ENCODE data around the gene RREB1.
A peak's percentile ranks its signal among the peaks of the same experiment; 100 is the strongest.

The RREB1 gene

GRCh38 chr6:7134999-7135745 lies 27.4 kb downstream of the RREB1 start:
- H3K27ac ChIP-seq, result no peak overlapping the region
- TF ChIP-seq ZFX (IDR thresholded peaks at IDR 0.05) (no peak), CTCF (conservative IDR thresholded peaks at IDR 0.05) (no peak)

GRCh38 chr6:7135755-7136154 lies 28.0 kb downstream of the RREB1 start:
- no peak for TF ChIP-seq CTCF (conservative IDR thresholded peaks at IDR 0.05)
- TF ChIP-seq ZFX (IDR thresholded peaks at IDR 0.05), result no peak
- no peak overlapping the region for H3K27ac ChIP-seq

GRCh38 chr6:7136859-7137334 lies 29.1 kb downstream of the RREB1 start:
- TF ChIP-seq CTCF (conservative IDR thresholded peaks at IDR 0.05) (no peak), ZFX (IDR thresholded peaks at IDR 0.05) (no peak)
- H3K27ac ChIP-seq, result peak overlapping the region; percentile 6; the same call in 1 of the 2 replicates

- no peak for TF ChIP-seq CTCF (conservative IDR thresholded peaks at IDR 0.05)
- TF ChIP-seq ZFX (IDR thresholded peaks at IDR 0.05), result no peak
- H3K27ac ChIP-seq, result peak overlapping the region; percentile 6; the same call in 1 of the 2 replicates
These were observed 29.7 kb downstream of the RREB1 start for GRCh38 chr6:7137335-7138045.

- H3K27ac ChIP-seq, result no peak overlapping the region; the same call in 1 of the 2 replicates
- TF ChIP-seq ZFX (IDR thresholded peaks at IDR 0.05), result no peak
- TF ChIP-seq CTCF (conservative IDR thresholded peaks at IDR 0.05), result no peak
These were observed 30.3 kb downstream of the RREB1 start for GRCh38 chr6:7138046-7138531.

GRCh38 chr6:7138921-7139358 lies 31.2 kb downstream of the RREB1 start:
- H3K27ac ChIP-seq, result no peak overlapping the region
- TF ChIP-seq CTCF (conservative IDR thresholded peaks at IDR 0.05) (no peak), ZFX (IDR thresholded peaks at IDR 0.05) (no peak)
